GM06990 (cell line): ENCODE results near the gene PSPN.

ENCODE experiments used
- DNase-seq: peaks from one replicate; pipeline ENCODE4 v3.0.0-alpha.2; 2011; ENCODE audit not compliant: insufficient read length; ENCODE audit errors: extremely low read depth
- H3K27me3 ChIP-seq: replicated peaks from 2 replicates; pipeline ENCODE4 v1.6.0; 2011; ENCODE audit warnings: low read length; ENCODE audit not compliant: control insufficient read depth, insufficient read depth
- H3K36me3 ChIP-seq: 2 replicates; pipeline ENCODE4 v1.5.1; 2011; ENCODE audit warnings: low read length; ENCODE audit not compliant: control insufficient read depth, insufficient read depth
- H3K4me3 ChIP-seq: replicated peaks from 2 replicates; pipeline ENCODE4 v1.5.1; 2011; ENCODE audit warnings: low read depth, mild to moderate bottlenecking, control low read depth, low read length
- TF ChIP-seq, protein P1 (sequence below): IDR thresholded peaks from 2 replicates; pipeline ENCODE4 v1.5.1; 2011; ENCODE audit warnings: low read length, control low read depth, mild to moderate bottlenecking, inconsistent platforms; ENCODE audit not compliant: insufficient read depth, poor library complexity, severe bottlenecking

Gene PSPN

DNA sequence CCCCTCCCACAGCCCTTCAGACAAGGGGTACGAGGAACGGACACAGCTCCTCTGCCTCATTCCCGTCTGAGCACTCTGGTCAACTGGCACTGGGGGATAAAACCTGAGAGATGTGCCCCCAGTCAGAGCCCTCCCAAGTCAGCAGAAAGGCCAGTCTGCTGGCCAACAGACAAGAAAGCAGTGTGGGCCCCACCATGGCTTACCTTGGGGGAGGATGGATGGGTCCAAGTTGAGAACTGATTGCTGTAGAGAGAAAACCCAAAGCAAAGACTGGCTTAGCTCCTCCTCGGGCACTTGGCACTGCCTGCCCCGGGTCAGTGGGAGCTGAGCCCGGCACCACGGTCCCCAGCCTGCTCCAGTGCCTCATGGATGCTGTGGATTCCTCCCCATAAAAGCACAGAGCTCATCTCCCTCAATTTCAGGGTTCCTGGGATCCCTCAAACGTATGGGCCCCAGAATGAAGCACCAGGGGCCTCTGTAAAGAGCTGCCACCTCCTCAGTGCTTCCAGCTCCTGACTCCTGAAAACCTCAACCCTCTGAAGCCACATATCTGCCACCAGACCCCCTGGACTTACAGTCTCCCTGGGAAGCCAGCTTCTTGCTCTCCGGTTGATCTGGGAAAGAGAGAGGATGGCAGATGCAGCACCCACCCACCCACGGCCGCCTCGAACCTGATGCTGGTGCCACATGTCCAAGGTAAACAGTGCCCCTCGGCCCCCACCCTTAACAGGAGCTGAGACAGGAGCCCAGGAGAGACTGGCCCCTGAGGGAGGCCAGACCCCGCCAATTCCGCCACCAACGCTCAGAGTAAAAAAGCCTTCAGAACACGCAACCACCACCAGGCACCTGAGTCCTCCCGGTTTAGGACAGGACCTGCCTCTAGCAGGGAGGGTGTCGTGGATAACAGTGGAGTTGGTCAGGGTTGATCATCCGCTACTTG is 45.6 kb upstream of the PSPN start:
- H3K36me3 ChIP-seq = peaks cover 43% of the 10 kb centered on the region

DNA sequence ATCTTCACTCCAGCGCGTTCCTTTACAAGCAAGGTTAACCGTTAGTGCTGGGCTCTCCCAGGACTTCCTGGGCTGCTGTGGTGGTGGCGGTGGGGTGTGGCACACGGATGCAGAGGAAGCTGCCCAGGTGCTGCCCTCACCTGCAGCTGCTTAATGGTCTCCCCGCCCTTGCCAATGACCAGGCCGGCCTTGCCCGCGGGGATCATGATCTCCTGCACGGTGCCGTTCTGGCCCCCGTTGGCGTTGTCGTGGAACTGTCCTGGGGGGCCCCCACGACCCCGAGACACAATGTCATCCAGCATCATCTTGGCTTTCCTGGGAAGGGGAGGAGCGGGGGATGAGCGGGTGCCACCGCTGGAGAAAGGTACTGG is 42.8 kb upstream of the PSPN start:
- H3K36me3 ChIP-seq = peaks cover 57% of the 10 kb centered on the region
- H3K27me3 ChIP-seq = no peaks in the 10 kb centered on the region
- TF ChIP-seq, protein P1, sequence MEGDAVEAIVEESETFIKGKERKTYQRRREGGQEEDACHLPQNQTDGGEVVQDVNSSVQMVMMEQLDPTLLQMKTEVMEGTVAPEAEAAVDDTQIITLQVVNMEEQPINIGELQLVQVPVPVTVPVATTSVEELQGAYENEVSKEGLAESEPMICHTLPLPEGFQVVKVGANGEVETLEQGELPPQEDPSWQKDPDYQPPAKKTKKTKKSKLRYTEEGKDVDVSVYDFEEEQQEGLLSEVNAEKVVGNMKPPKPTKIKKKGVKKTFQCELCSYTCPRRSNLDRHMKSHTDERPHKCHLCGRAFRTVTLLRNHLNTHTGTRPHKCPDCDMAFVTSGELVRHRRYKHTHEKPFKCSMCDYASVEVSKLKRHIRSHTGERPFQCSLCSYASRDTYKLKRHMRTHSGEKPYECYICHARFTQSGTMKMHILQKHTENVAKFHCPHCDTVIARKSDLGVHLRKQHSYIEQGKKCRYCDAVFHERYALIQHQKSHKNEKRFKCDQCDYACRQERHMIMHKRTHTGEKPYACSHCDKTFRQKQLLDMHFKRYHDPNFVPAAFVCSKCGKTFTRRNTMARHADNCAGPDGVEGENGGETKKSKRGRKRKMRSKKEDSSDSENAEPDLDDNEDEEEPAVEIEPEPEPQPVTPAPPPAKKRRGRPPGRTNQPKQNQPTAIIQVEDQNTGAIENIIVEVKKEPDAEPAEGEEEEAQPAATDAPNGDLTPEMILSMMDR = no peak
- no peak for DNase-seq
- H3K4me3 ChIP-seq = no peak overlapping the region

More for the DNA sequence above, 45.6 kb upstream of the PSPN start:
- H3K4me3 ChIP-seq = no peak overlapping the region
- no peak for DNase-seq
- H3K27me3 ChIP-seq = no peaks in the 10 kb centered on the region
- TF ChIP-seq, protein P1 = no peak

DNA sequence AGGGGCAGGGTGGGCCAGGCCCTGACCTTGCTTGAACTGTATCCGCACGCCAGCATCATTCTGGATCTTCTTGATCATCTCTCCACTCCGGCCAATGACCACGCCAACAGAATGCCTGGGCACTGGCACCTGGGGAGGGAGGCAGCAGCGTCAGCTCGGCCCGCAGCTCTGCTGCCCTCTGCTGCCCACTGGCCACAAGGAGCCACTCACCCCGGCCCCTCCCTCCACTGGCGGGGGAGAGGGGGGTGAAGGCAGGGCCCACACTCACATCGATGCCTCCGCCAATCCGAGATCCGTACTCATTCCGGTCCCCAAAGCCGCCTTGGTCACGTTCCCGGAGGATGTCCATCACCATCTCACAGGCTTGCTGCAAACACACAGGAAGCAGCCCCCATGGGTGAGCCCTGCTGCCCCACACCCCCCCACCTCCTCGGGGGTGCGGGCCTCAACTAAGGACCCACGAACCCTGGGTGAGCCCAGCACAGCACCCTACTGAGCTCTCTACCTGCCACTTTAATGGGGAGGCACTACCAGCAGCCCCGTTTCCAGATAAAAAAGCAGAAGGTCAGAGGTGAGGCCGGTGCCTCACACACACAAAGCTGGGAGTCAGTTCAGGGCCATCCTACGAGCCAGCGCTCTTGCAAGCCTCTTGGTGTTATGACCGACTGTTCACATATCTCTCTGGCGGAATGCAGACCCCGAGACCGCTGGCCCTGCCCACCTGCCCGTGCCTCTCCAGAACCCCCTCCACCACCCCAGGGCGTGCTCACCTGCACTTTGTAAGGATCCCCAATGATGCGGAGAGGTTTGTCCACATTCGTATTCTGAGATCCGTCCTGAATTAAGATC is 42.2 kb upstream of the PSPN start:
- Histone ChIP-seq H3K27me3 (no peaks in the 10 kb centered on the region), H3K36me3 (peaks cover 57% of the 10 kb centered on the region), H3K4me3 (no peak overlapping the region)
- TF ChIP-seq, protein P1 = peak; percentile 23
- no peak for DNase-seq

DNA sequence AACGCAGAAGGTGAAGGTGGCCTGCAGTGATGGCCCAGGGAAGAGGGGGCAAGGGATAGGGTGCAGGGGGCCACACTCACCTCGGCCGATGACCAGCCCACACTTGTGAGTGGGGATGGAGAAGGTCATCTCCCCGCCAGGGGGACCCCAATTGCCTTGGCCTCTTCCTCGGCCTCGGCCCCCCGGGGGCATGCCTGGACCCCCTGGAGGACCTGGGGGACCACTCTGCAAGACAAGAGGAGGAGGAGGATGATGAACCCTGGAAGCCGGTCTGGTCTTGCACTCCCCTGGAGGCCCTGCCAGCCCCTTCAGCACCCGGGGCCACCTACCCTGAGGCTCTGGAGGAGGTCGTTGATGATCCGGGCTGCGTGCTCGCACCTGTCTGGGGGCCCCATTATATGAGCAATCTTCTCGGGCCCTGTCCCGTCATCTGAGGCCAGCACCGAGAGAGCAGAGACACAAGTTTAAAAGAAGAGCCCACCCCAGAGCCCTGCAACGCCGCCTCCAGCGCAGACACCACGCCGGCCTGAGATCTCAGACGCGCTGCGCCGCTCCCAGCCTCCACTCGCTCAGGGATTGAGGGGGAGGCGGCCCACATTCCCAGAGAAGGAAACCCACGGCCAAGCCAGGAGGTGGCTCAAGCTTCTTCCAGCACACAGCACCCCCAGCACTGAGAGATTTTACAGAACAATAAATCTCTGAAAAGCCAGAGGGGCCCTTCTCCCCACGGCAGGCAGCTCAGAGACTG is 41.1 kb upstream of the PSPN start:
- H3K36me3 ChIP-seq = peaks cover 58% of the 10 kb centered on the region

More for the DNA sequence above, 41.1 kb upstream of the PSPN start:
- DNase-seq = no peak
- TF ChIP-seq, protein P1 = no peak
- Histone ChIP-seq H3K4me3 (no peak overlapping the region), H3K27me3 (no peaks in the 10 kb centered on the region)
